ENCODE measurements around the gene GNAT1. TPM values are rescaled to one million over a fixed set of nuclear protein-coding genes. Genes with fewer than 3 reads are reported as not detected.

GNAT1 gene
- total RNA-seq, 1 donor from 2014 or later: not detected

DNA sequence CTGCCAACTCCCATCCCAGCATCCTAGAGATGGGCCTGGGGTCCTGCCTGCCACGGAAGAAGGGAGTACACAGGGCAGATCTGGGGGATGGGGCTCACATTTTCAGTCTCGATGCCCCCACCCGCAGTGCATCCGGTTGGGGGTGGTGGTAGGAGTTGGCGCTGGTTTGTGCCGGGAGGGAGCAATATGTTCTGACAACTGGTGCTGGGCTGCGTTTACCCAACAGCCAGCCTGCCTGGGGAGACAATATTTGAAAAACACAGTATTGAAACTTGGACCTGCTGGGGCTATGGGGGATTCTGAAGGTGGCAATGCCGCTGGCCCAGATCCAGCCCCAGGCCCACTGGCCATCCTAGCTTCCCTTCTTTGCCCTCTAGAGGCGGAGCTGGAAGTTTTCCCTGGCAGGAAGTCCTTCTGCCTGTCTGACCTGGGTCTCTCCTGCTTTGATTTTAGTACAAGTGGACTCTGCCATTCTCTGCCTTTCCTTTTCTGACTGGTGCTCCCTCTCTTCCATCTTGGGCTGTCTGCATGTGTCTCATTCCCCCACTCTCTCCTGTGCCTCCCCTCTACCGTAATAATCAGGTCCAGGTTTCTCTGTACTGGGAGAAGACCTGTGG lies 32.8 kb upstream of the GNAT1 start:
- H3K4me3 ChIP-seq: no peak overlapping the region

GRCh38 chr3:50160561-50160983 lies 30.8 kb upstream of the GNAT1 start:
- intact Hi-C loops (cut with DNase I): no loop called here
- no peak for DNase-seq
- TF ChIP-seq CTCF (IDR thresholded peaks at IDR 0.05): no peak
- Histone ChIP-seq H3K9me3 (no peaks in the 10 kb centered on the region), H3K27ac (peak overlapping the region; percentile 75), H3K36me3 (no peaks in the 10 kb centered on the region), H3K4me3 (no peak overlapping the region), H3K27me3 (no peaks in the 10 kb centered on the region), H3K4me1 (peaks cover 75% of the 10 kb centered on the region)
- ATAC-seq: peak; percentile 33

More for the DNA sequence above, 32.8 kb upstream of the GNAT1 start:
- DNase-seq: no peak
- Histone ChIP-seq H3K27me3 (no peaks in the 10 kb centered on the region), H3K36me3 (no peaks in the 10 kb centered on the region), H3K4me1 (peaks cover 64% of the 10 kb centered on the region), H3K27ac (peak overlapping the region; percentile 45), H3K9me3 (no peaks in the 10 kb centered on the region)
- no peak for TF ChIP-seq CTCF (IDR thresholded peaks at IDR 0.05)
- intact Hi-C loops (cut with DNase I): no loop called here
- ATAC-seq: no peak

DNA sequence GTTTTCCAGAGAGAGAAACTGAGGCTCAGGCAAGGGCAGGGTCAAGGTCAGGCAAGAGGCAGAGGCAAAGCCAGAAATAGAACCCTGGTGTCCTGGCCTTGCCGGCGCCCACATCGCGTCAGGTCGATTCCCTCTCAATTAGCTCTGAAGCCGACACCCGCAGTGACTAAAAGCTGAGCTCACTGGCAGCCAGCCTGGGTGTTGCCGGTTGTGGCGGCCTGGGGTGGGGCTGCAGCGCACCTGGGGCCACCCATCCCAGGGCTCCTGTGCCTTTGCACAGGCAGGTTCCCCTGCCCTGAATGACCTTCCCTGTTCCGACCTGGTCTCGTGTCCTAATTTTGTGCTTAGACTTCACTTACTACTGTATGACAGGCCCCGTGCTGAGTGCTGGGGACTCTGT lies 30.1 kb upstream of the GNAT1 start:
- H3K36me3 ChIP-seq: no peaks in the 10 kb centered on the region
- no peak for TF ChIP-seq CTCF (IDR thresholded peaks at IDR 0.05)
- no peaks in the 10 kb centered on the region for H3K9me3 ChIP-seq
- ATAC-seq: no peak
- H3K4me3 ChIP-seq: no peak overlapping the region
- H3K27me3 ChIP-seq: no peaks in the 10 kb centered on the region
- no peak for DNase-seq
- H3K27ac ChIP-seq: peak overlapping the region; percentile 75
- H3K4me1 ChIP-seq: peaks cover 74% of the 10 kb centered on the region
- intact Hi-C loops (cut with DNase I): no loop called here

DNA sequence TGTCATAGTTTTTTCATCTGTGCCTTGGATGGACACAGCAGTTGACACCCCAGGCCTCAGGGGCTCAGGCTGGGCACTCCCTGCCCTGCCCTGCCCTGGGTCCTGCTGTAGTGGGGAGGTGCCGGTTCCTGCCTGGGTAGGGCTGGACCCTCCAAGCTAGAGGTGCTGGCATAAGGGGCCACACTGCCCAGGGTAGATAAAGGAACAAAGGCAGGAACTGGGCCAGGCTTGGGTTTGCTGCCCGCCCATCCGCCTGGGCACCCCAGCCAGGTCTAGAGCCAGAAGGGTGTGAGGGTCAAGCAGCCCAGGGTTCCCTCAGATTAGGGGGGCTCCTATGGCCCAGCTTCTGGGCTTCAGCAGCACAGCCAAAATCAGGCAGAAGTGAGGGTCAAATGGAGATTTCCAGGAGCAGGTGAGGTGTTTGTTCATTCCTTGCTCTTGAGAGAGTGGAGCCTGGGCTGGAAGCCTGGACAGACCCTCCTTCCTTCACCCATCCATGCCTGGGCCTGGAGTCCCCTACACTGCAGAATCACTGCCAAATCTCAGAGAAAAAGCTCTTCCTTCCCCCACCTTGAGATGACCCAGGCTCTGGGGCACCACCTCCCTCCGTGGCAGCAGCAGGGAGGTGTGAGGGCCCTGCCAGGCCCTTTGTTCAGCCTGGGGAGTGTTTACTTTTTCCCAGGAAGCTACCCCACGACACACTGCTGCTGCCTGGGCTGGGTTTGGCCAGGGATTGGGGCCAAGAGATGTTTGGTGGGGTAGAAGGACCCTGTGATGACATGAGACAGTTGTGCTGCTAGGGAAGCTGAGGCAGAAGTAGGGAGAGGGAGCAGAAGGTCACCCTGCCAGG lies 29.2 kb upstream of the GNAT1 start:
- TF ChIP-seq CTCF (IDR thresholded peaks at IDR 0.05): no peak
- no peak overlapping the region for H3K4me3 ChIP-seq
- ATAC-seq (peak; percentile 1), DNase-seq (no peak)
- no peaks in the 10 kb centered on the region for H3K27me3 ChIP-seq
- H3K36me3 ChIP-seq: no peaks in the 10 kb centered on the region
- H3K27ac ChIP-seq: peak overlapping the region; percentile 75
- intact Hi-C loops (cut with DNase I): no loop called here
- H3K4me1 ChIP-seq: peaks cover 76% of the 10 kb centered on the region
- no peaks in the 10 kb centered on the region for H3K9me3 ChIP-seq

GRCh38 chr3:50163572-50164455 lies 27.6 kb upstream of the GNAT1 start:
- peak; percentile 16 for ATAC-seq
- Histone ChIP-seq H3K27ac (peak overlapping the region; percentile 76), H3K4me3 (no peak overlapping the region), H3K36me3 (no peaks in the 10 kb centered on the region), H3K27me3 (no peaks in the 10 kb centered on the region), H3K4me1 (peaks cover 79% of the 10 kb centered on the region), H3K9me3 (no peaks in the 10 kb centered on the region)
- TF ChIP-seq CTCF (IDR thresholded peaks at IDR 0.05): no peak
- intact Hi-C loops (cut with DNase I): no loop called here
- peak; percentile 80 for DNase-seq

All from upper lobe of right lung (tissue), 1 donor.